IMR-90 (cell line): Measurements from ENCODE around the gene RHCE. TPM values are rescaled to one million over a fixed set of nuclear protein-coding genes. Genes with fewer than 3 reads are reported as not detected.
"Not testable (repeated sequence)": the region's sequence is repeated elsewhere in the genome, so short reads cannot be mapped to it uniquely, and the experiment has no call there.

Experiments used
- ATAC-seq: fragments of 200-7000 bp; cut with Tn5 transposase; 2 replicates; pipeline ENCODE4 v1.9.1; 2020; ENCODE audit warnings: low read depth, mild to moderate bottlenecking, moderate library complexity
- BruUV-seq: library from RNA; stranded (reverse); fragments of 400-500 nt; replicated peaks from 2 replicates; lab custom pipeline; 2021; lab: Mats Ljungman, UMichigan
- CTCF ChIA-PET: fragments of 300-600 bp; formaldehyde crosslinking; extraction: SDS; loops from one replicate; lab custom pipeline; 2021; ENCODE audit warnings: antibody characterized with exemption; lab: Yijun Ruan, JAX
- POLR2A ChIA-PET: fragments of 300-600 bp; sonication (Branson Sonifier 250); formaldehyde crosslinking; loops from one replicate; lab custom pipeline; 2022; ENCODE audit warnings: antibody characterized with exemption; ENCODE audit not compliant: unreplicated experiment; lab: Charles Lee
- DNase-seq: peaks from one replicate; pipeline ENCODE4 v3.0.0; 2013
- H2AFZ ChIP-seq: replicated peaks from 2 replicates; pipeline ENCODE3; 2013; ENCODE audit warnings: low read length, mild to moderate bottlenecking; ENCODE audit not compliant: poor library complexity
- H2AK5ac ChIP-seq: 2 replicates; pipeline ENCODE4 v1.6.1; 2013; ENCODE audit warnings: low read depth, low read length, inconsistent platforms
- H2AK9ac ChIP-seq: replicated peaks from 2 replicates; pipeline ENCODE3; 2013; ENCODE audit warnings: mild to moderate bottlenecking, low read depth, low read length, moderate library complexity; ENCODE audit not compliant: poor library complexity
- H2BK120ac ChIP-seq: 2 replicates; pipeline ENCODE4 v1.6.1; 2013; ENCODE audit warnings: low read depth, low read length, inconsistent platforms
- H2BK15ac ChIP-seq: 3 replicates; pipeline ENCODE4 v1.6.1; 2013; ENCODE audit warnings: low read depth, low read length, inconsistent platforms
- H2BK20ac ChIP-seq: 2 replicates; pipeline ENCODE4 v1.6.1; 2013; ENCODE audit warnings: low read depth, mild to moderate bottlenecking, inconsistent platforms, low read length, moderate library complexity
- H2BK5ac ChIP-seq: 2 replicates; pipeline ENCODE4 v1.6.1; 2013; ENCODE audit warnings: mild to moderate bottlenecking, low read depth, low read length, inconsistent platforms; ENCODE audit not compliant: poor library complexity, severe bottlenecking
- H3K14ac ChIP-seq: replicated peaks from 2 replicates; pipeline ENCODE4 v1.6.1; 2013; ENCODE audit warnings: low read depth, low read length, inconsistent platforms
- H3K18ac ChIP-seq: 2 replicates; pipeline ENCODE4 v1.6.1; 2013; ENCODE audit warnings: low read depth, low read length, control low read depth
- H3K23ac ChIP-seq: 2 replicates; pipeline ENCODE4 v1.6.1; 2013; ENCODE audit warnings: low read depth, low read length, inconsistent platforms
- H3K27ac ChIP-seq: 2 replicates; pipeline ENCODE4 v1.5.1; 2013; ENCODE audit warnings: mild to moderate bottlenecking, control low read depth, low read length; ENCODE audit not compliant: insufficient read depth
- H3K27me3 ChIP-seq: 2 replicates; pipeline ENCODE4 v1.6.1; 2013; ENCODE audit warnings: low read length; ENCODE audit not compliant: control insufficient read depth, insufficient read depth
- H3K36me3 ChIP-seq: 2 replicates; pipeline ENCODE4 v1.6.1; 2013; ENCODE audit warnings: low read length, mixed read lengths; ENCODE audit not compliant: control insufficient read depth, insufficient read depth
- H3K4ac ChIP-seq: 2 replicates; pipeline ENCODE4 v1.6.1; 2013; ENCODE audit warnings: low read depth, low read length, inconsistent platforms
- H3K4me1 ChIP-seq: 2 replicates; pipeline ENCODE4 v1.6.1; 2013; ENCODE audit warnings: low read length, mixed read lengths; ENCODE audit not compliant: control insufficient read depth, insufficient read depth
- H3K4me2 ChIP-seq: 2 replicates; pipeline ENCODE4 v1.6.1; 2013; ENCODE audit warnings: low read depth, mild to moderate bottlenecking, control low read depth, low read length, moderate library complexity
- H3K4me3 ChIP-seq: 2 replicates; pipeline ENCODE4 v1.5.1; 2013; ENCODE audit warnings: low read depth, mild to moderate bottlenecking, control low read depth, low read length, moderate library complexity; ENCODE audit not compliant: insufficient read depth
- H3K56ac ChIP-seq: 2 replicates; pipeline ENCODE4 v1.6.1; 2013; ENCODE audit warnings: low read length, inconsistent platforms; ENCODE audit not compliant: insufficient read depth; ENCODE audit errors: extremely low read depth
- H3K79me1 ChIP-seq, 2 experiments: 2 replicates each; pipeline ENCODE4 v1.6.1; 2013; ENCODE audit warnings: low read length in 2 of 2, inconsistent platforms in 1 of 2, low read depth in 1 of 2
- H3K9ac ChIP-seq: 2 replicates; pipeline ENCODE4 v1.6.1; 2013; ENCODE audit warnings: low read depth, low read length, control low read depth
- H3K9me1 ChIP-seq: 2 replicates; pipeline ENCODE4 v1.6.1; 2013; ENCODE audit warnings: low read length, inconsistent platforms; ENCODE audit not compliant: insufficient read depth
- H3K9me3 ChIP-seq: 2 replicates; pipeline ENCODE4 v1.6.1; 2013; ENCODE audit warnings: low read length; ENCODE audit not compliant: control insufficient read depth, insufficient read depth
- H4K20me1 ChIP-seq: 2 replicates; pipeline ENCODE4 v1.6.1; 2013; ENCODE audit warnings: low read length, inconsistent platforms; ENCODE audit not compliant: insufficient read depth
- H4K5ac ChIP-seq: 2 replicates; pipeline ENCODE4 v1.6.1; 2013; ENCODE audit warnings: mild to moderate bottlenecking, low read depth, low read length, control low read depth
- H4K8ac ChIP-seq, 2 experiments: 2 replicates each; pipeline ENCODE4 v1.6.1; 2013; ENCODE audit warnings: low read depth in 2 of 2, low read length in 2 of 2, control low read depth in 1 of 2, inconsistent platforms in 1 of 2
- H4K91ac ChIP-seq: 2 replicates; pipeline ENCODE4 v1.6.1; 2013; ENCODE audit warnings: low read depth, low read length, inconsistent platforms; ENCODE audit not compliant: insufficient read depth
- WGBS, 2 experiments: methylation state at CpG; one replicate each; pipeline versions ENCODE4 v1.1.5 to v1.1.7; 2013; ENCODE audit warnings: missing lambda C conversion rate in 2 of 2; ENCODE audit not compliant: insufficient read length in 1 of 2; ENCODE audit errors: extremely low coverage in 2 of 2; 5-methylcytosine and 5-hydroxymethylcytosine counted together
- dilution Hi-C: fragments of 300-500 bp; cut with HindIII; formaldehyde crosslinking; loops from one replicate; pipeline ENCODE4 v1.14.3; 2018; ENCODE audit warnings: low sequenced_read_pairs; ENCODE audit not compliant: unreplicated experiment
- in situ Hi-C: fragments of 300-500 bp; cut with MboI; formaldehyde crosslinking; loops from 3 replicates; pipeline ENCODE4 v1.14.3; 2019; ENCODE audit warnings: low sequenced_read_pairs, inconsistent platforms, mixed read lengths
- intact Hi-C: fragments of 100-400 bp; cut with micrococcal nuclease; formaldehyde crosslinking; loops from 2 replicates; pipeline ENCODE4 v1.10.0; 2022
- polyA plus RNA-seq, 3 experiments: library from polyadenylated mRNA; depleted of rRNA; stranded (reverse); fragments of >200 nt; gene quantifications; 2 replicates each; pipeline ENCODE4 v1.2.3, GENCODE V29; 2012; ENCODE audit warnings: low replicate concordance in 1 of 3
- total RNA-seq: library from RNA; depleted of rRNA; stranded (reverse); fragments of >200 nt; gene quantifications from 2 replicates; pipeline ENCODE4 v1.2.3, GENCODE V29; 2012

The RHCE gene
- total and polyA plus RNA-seq, 2 of the 4 experiments (the other 2 are of a cell fraction): 0.54 to 0.62 TPM

- H2AK9ac ChIP-seq, dilution Hi-C loops, BruUV-seq, H3K23ac ChIP-seq, H4K5ac ChIP-seq, H3K14ac ChIP-seq, H2BK20ac ChIP-seq, DNase-seq, H4K20me1 ChIP-seq, H3K4me3 ChIP-seq, H3K4me2 ChIP-seq, H3K9me3 ChIP-seq, intact Hi-C loops, H3K18ac ChIP-seq, H2BK120ac ChIP-seq, H3K4ac ChIP-seq, CTCF ChIA-PET, H3K27ac ChIP-seq, H3K4me1 ChIP-seq, H3K27me3 ChIP-seq, H4K91ac ChIP-seq, H3K56ac ChIP-seq, H2AFZ ChIP-seq, H2BK5ac ChIP-seq, H3K36me3 ChIP-seq, POLR2A ChIA-PET, H4K8ac ChIP-seq, H3K79me1 ChIP-seq, H3K9ac ChIP-seq, H2AK5ac ChIP-seq, ATAC-seq, H3K9me1 ChIP-seq, H2BK15ac ChIP-seq: not testable (repeated sequence)
- no CpG with 5 or more reads among the region's 4 CpGs for WGBS, 2 experiments
- in situ Hi-C loops: loop anchor here (25.0 kb wide), 2 partner anchors 95 to 395 kb away; partner anchors contain the start of genes MTFR1L and SELENON
Observed at GRCh38 chr1:25417280-25417679, 3.3 kb downstream of the RHCE start.

GRCh38 chr1:25414578-25414977 lies 6.0 kb downstream of the RHCE start:
- dilution Hi-C loops, H4K91ac ChIP-seq, H4K8ac ChIP-seq, H2BK5ac ChIP-seq, H2BK15ac ChIP-seq, H3K4me1 ChIP-seq, H3K14ac ChIP-seq, ATAC-seq, H2AFZ ChIP-seq, BruUV-seq, H2AK9ac ChIP-seq, H3K36me3 ChIP-seq, H2AK5ac ChIP-seq, CTCF ChIA-PET, H3K18ac ChIP-seq, H4K5ac ChIP-seq, H4K20me1 ChIP-seq, H3K4me2 ChIP-seq, H3K27ac ChIP-seq, H3K27me3 ChIP-seq, H2BK120ac ChIP-seq, H3K4me3 ChIP-seq, DNase-seq, H3K23ac ChIP-seq, H3K56ac ChIP-seq, H3K9me1 ChIP-seq, H3K79me1 ChIP-seq, H3K4ac ChIP-seq, H3K9ac ChIP-seq, intact Hi-C loops, H2BK20ac ChIP-seq, POLR2A ChIA-PET, H3K9me3 ChIP-seq: not testable (repeated sequence)
- in situ Hi-C loops: loop anchor here (25.0 kb wide), 2 partner anchors 98 to 398 kb away; partner anchors contain the start of genes MTFR1L and SELENON
- WGBS, 2 experiments: no CpG with 5 or more reads among the region's 1 CpG
